H9 (cell line): Measurements from ENCODE around the gene RPS27A. TPM values are rescaled to one million over a fixed set of nuclear protein-coding genes. Genes with fewer than 3 reads are reported as not detected.

Experiments used
- DNase-seq: peaks from one replicate; pipeline ENCODE4 v3.0.0-alpha.2; 2017
- H2AFZ ChIP-seq: one replicate; pipeline ENCODE4 v1.6.1; 2013; ENCODE audit warnings: mild to moderate bottlenecking, low read length, control low read depth, moderate library complexity
- H2AK5ac ChIP-seq: 2 replicates; pipeline ENCODE4 v1.6.1; 2013; ENCODE audit warnings: low read length, control low read depth, mixed read lengths; ENCODE audit not compliant: insufficient read length
- H2BK120ac ChIP-seq: one replicate; pipeline ENCODE4 v1.6.1; 2013; ENCODE audit warnings: low read depth, mild to moderate bottlenecking, low read length, control low read depth, inconsistent platforms; ENCODE audit not compliant: poor library complexity, severe bottlenecking
- H2BK12ac ChIP-seq: 2 replicates; pipeline ENCODE4 v1.6.1; 2013; ENCODE audit warnings: low read length, control low read depth, mixed read lengths, low read depth; ENCODE audit not compliant: insufficient read length
- H2BK15ac ChIP-seq: 2 replicates; pipeline ENCODE4 v1.6.1; 2013; ENCODE audit warnings: low read depth, low read length, control low read depth
- H2BK20ac ChIP-seq: one replicate; pipeline ENCODE4 v1.6.1; 2013; ENCODE audit warnings: low read depth, mild to moderate bottlenecking, low read length, control low read depth, inconsistent platforms; ENCODE audit not compliant: poor library complexity, severe bottlenecking
- H2BK5ac ChIP-seq: 2 replicates; pipeline ENCODE4 v1.6.1; 2013; ENCODE audit warnings: low read length, control low read depth, mixed read lengths; ENCODE audit not compliant: insufficient read length
- H3K14ac ChIP-seq: 2 replicates; pipeline ENCODE4 v1.6.1; 2013; ENCODE audit warnings: low read length, control low read depth; ENCODE audit not compliant: insufficient read depth
- H3K18ac ChIP-seq: 2 replicates; pipeline ENCODE4 v1.6.1; 2013; ENCODE audit warnings: low read depth, mild to moderate bottlenecking, mixed read lengths, low read length, control low read depth; ENCODE audit not compliant: insufficient read length
- H3K23ac ChIP-seq: 2 replicates; pipeline ENCODE4 v1.6.1; 2013; ENCODE audit warnings: low read length, control low read depth, mixed read lengths, low read depth; ENCODE audit not compliant: insufficient read length
- H3K23me2 ChIP-seq: 2 replicates; pipeline ENCODE4 v1.6.1; 2013; ENCODE audit warnings: low read depth, mild to moderate bottlenecking, mixed read lengths, low read length, control low read depth; ENCODE audit not compliant: insufficient read length, poor library complexity, severe bottlenecking
- H3K27ac ChIP-seq: 2 replicates; pipeline ENCODE4 v1.5.1; 2013; ENCODE audit warnings: low read length, control low read depth, mixed read lengths, low read depth; ENCODE audit not compliant: insufficient read length
- H3K27me3 ChIP-seq: 2 replicates; pipeline ENCODE4 v1.6.1; 2013; ENCODE audit warnings: low read length, control low read depth, inconsistent platforms; ENCODE audit not compliant: insufficient read depth
- H3K4ac ChIP-seq: 2 replicates; pipeline ENCODE4 v1.6.1; 2013; ENCODE audit warnings: low read depth, mild to moderate bottlenecking, control low read depth, inconsistent platforms, low read length, moderate library complexity
- H3K4me1 ChIP-seq: 2 replicates; pipeline ENCODE4 v1.6.1; 2013; ENCODE audit warnings: low read length, control low read depth, inconsistent platforms; ENCODE audit not compliant: insufficient read depth
- H3K4me2 ChIP-seq: 2 replicates; pipeline ENCODE4 v1.6.1; 2013; ENCODE audit warnings: low read length, control low read depth, mixed read lengths; ENCODE audit not compliant: insufficient read length, insufficient read depth
- H3K56ac ChIP-seq: 2 replicates; pipeline ENCODE4 v1.6.1; 2013; ENCODE audit warnings: low read depth, mild to moderate bottlenecking, mixed read lengths, low read length, control low read depth; ENCODE audit not compliant: insufficient read length
- H3K79me1 ChIP-seq: 2 replicates; pipeline ENCODE4 v1.6.1; 2013; ENCODE audit warnings: low read depth, mild to moderate bottlenecking, moderate library complexity, low read length, control low read depth, inconsistent platforms; ENCODE audit not compliant: insufficient read depth, poor library complexity, severe bottlenecking
- H3K79me2 ChIP-seq: 2 replicates; pipeline ENCODE4 v1.6.1; 2013; ENCODE audit warnings: low read length, control low read depth, inconsistent platforms; ENCODE audit not compliant: insufficient read depth
- H3K9ac ChIP-seq: 2 replicates; pipeline ENCODE4 v1.6.1; 2013; ENCODE audit warnings: low read length, control low read depth, mixed read lengths; ENCODE audit not compliant: insufficient read length; ENCODE audit errors: extremely low read depth
- H3K9me3 ChIP-seq: one replicate; pipeline ENCODE4 v1.6.1; 2013; ENCODE audit warnings: low read depth, low read length, inconsistent platforms; ENCODE audit not compliant: control insufficient read depth
- H3T11ph ChIP-seq: one replicate; pipeline ENCODE4 v1.6.1; 2013; ENCODE audit warnings: mild to moderate bottlenecking, low read length, control low read depth, inconsistent platforms
- H4K20me1 ChIP-seq: one replicate; pipeline ENCODE4 v1.6.1; 2013; ENCODE audit not compliant: control insufficient read depth, insufficient read length, insufficient read depth
- H4K5ac ChIP-seq: 2 replicates; pipeline ENCODE4 v1.6.1; 2013; ENCODE audit warnings: low read depth, mild to moderate bottlenecking, mixed read lengths, low read length, control low read depth; ENCODE audit not compliant: insufficient read length
- H4K8ac ChIP-seq: replicated peaks from 2 replicates; pipeline ENCODE4 v1.6.1; 2013; ENCODE audit warnings: low read length, control low read depth, mixed read lengths, low read depth; ENCODE audit not compliant: insufficient read length
- H4K91ac ChIP-seq: 2 replicates; pipeline ENCODE4 v1.6.1; 2013; ENCODE audit warnings: low read depth, mild to moderate bottlenecking, moderate library complexity, mixed read lengths, low read length, control low read depth; ENCODE audit not compliant: insufficient read length
- H3K27ac Mint-ChIP-seq, 3 experiments: 2 replicates in 2 of 3; 3 replicates in 1 of 3; pipeline ENCODE4 v1.8.0; 2020 to 2021; ENCODE audit warnings: mixed read lengths in 3 of 3, mild to moderate bottlenecking in 1 of 3, moderate library complexity in 1 of 3
- H3K27me3 Mint-ChIP-seq: 2 replicates; pipeline ENCODE4 v1.8.0; 2021; ENCODE audit warnings: low read depth, mild to moderate bottlenecking, moderate library complexity, mixed read lengths
- H3K36me3 Mint-ChIP-seq, 3 experiments: 2 replicates in 2 of 3; 3 replicates in 1 of 3; pipeline ENCODE4 v1.8.0; 2020 to 2021; ENCODE audit warnings: low read depth in 3 of 3, mixed read lengths in 3 of 3; ENCODE audit not compliant: insufficient read depth in 1 of 3
- H3K4me1 Mint-ChIP-seq, 2 experiments: 2 replicates each; pipeline ENCODE4 v1.8.0; 2020; ENCODE audit warnings: mixed read lengths in 2 of 2
- H3K4me3 Mint-ChIP-seq, 2 experiments: 2 replicates in 1 of 2; 3 replicates in 1 of 2; pipeline ENCODE4 v1.8.0; 2020 to 2021; ENCODE audit warnings: mild to moderate bottlenecking in 2 of 2, mixed read lengths in 2 of 2, moderate library complexity in 1 of 2
- H3K9me3 Mint-ChIP-seq, 2 experiments: 2 replicates in 1 of 2; 3 replicates in 1 of 2; pipeline ENCODE4 v1.8.0; 2020; ENCODE audit warnings: mild to moderate bottlenecking in 2 of 2, mixed read lengths in 2 of 2, moderate library complexity in 1 of 2
- WGBS: extraction: QIAGEN DNeasy Blood & Tissue Kit; methylation state at CpG from one replicate; pipeline ENCODE4 v1.1.7; 2013; ENCODE audit warnings: missing lambda C conversion rate, low lambda C conversion rate, mixed read lengths; ENCODE audit not compliant: insufficient read length; ENCODE audit errors: extremely low coverage; 5-methylcytosine and 5-hydroxymethylcytosine counted together
- total RNA-seq: library from RNA; stranded (reverse); gene quantifications from 2 replicates; pipeline ENCODE4 v1.2.1, GENCODE V29; 2021
- TF ChIP-seq, protein P1 (sequence below): fragments of 200-600 bp; sonication (generic); conservative IDR thresholded peaks from 3 replicates; pipeline ENCODE4 v1.8.0; 2021; ENCODE audit warnings: antibody characterized with exemption, mild to moderate bottlenecking

The RPS27A gene
- total RNA-seq, 1 experiment from 2014 or later = 1,415 TPM

DNA sequence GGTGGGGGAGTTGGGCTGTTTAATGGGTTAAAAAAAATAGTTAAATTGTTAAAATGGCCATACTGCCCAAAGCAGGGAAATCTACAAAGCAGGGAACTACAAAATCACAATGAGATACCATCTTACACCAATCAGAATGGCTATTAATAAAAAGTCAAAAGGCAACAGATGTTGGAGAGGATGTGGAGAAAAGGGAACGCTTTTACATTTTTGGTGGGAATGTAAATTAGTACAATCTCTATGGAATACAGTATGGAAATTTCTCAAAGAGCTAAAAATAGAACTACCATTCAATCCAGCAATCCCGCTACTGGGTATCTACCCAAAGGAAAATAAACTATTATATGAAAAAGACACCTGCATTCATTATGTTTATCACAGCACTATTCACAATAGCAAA lies 27.5 kb upstream of the RPS27A start:
- Histone ChIP-seq H2BK5ac (no peak overlapping the region), H3K9me3 (no peaks in the 10 kb centered on the region), H3K9ac (no peak overlapping the region), H4K20me1 (no peaks in the 10 kb centered on the region), H4K91ac (no peak overlapping the region), H3K79me1 (no peaks in the 10 kb centered on the region), H3K27ac (no peak overlapping the region), H3K18ac (no peak overlapping the region), H2AK5ac (no peak overlapping the region), H3K56ac (no peak overlapping the region), H3K23me2 (no peaks in the 10 kb centered on the region), H2BK120ac (no peak overlapping the region), H3K79me2 (no peaks in the 10 kb centered on the region), H3K14ac (no peak overlapping the region), H3K4ac (no peak overlapping the region), H2BK15ac (no peak overlapping the region), H4K8ac (no peak overlapping the region), H2AFZ (no peak overlapping the region), H3K23ac (no peak overlapping the region), H2BK12ac (no peak overlapping the region), H2BK20ac (no peak overlapping the region), H3K4me1 (no peaks in the 10 kb centered on the region), H4K5ac (no peak overlapping the region), H3K4me2 (no peak overlapping the region), H3T11ph (no peak overlapping the region), H3K27me3 (no peaks in the 10 kb centered on the region)
- Mint-ChIP-seq H3K27me3 (no peaks in the 10 kb centered on the region), H3K36me3 (peaks cover 28 to 43% (median 41%) of the 10 kb centered on the region in 3 experiments), H3K4me1 (no peaks in the 10 kb centered on the region), H3K4me3 (no peak overlapping the region), H3K9me3 (peaks cover 4 to 14% of the 10 kb centered on the region in 2 experiments; a peak in 4 of 5 replicates), H3K27ac (no peak overlapping the region)
- WGBS = no CpG with 5 or more reads among the region's 2 CpGs
- no peak for DNase-seq
- TF ChIP-seq, protein P1, sequence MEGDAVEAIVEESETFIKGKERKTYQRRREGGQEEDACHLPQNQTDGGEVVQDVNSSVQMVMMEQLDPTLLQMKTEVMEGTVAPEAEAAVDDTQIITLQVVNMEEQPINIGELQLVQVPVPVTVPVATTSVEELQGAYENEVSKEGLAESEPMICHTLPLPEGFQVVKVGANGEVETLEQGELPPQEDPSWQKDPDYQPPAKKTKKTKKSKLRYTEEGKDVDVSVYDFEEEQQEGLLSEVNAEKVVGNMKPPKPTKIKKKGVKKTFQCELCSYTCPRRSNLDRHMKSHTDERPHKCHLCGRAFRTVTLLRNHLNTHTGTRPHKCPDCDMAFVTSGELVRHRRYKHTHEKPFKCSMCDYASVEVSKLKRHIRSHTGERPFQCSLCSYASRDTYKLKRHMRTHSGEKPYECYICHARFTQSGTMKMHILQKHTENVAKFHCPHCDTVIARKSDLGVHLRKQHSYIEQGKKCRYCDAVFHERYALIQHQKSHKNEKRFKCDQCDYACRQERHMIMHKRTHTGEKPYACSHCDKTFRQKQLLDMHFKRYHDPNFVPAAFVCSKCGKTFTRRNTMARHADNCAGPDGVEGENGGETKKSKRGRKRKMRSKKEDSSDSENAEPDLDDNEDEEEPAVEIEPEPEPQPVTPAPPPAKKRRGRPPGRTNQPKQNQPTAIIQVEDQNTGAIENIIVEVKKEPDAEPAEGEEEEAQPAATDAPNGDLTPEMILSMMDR = no peak
